Heart left ventricle (tissue), 13 donors: ENCODE measurements around the gene KCNH1.

Source experiments
- POLR2A ChIP-seq, 2 donors: fragments of 450-650 bp; IDR thresholded peaks; one replicate each; pipeline ENCODE4 v1.6.1; 2017; ENCODE audit warnings: antibody characterized with exemption in 2 of 2, mild to moderate bottlenecking in 2 of 2, moderate library complexity in 2 of 2
- TF ChIP-seq, protein P1 (sequence below), 12 donors: fragments of 200-600 bp; sonication (generic) in 4 of 12; IDR thresholded peaks; one replicate each; pipeline versions ENCODE4 v1.5.0 to v1.8.0; 2018 to 2022; ENCODE audit warnings: antibody characterized with exemption in 12 of 12, mild to moderate bottlenecking in 5 of 12
- donor health status: ischemic (EF 13 %, LVEDD 7.1; RV severe dilation, severe dysfunction).
- donor health status: DM: no; HTN: yes; CAD: no.
- donor health status: DM: no; HTN: no; CAD: no.
- donor health status: ischemic (EF 25% LVEDD 6.9; RV normal size, moderate dysfunction).
- donor health status: ischemic (EF 25% LVEDD 5.7; RV mildly dilated, moderate dysfunction).
- donor health status: ischemic (EF 35%, LVEDD 5.7; RV mildly dilated, moderate dysfunction).
- donor health status: nonischemic (EF 11% LVEDD 7.7; RV severe dilation, severe dysfunction).
- donor health status: DM: yes; HTN: yes; CAD: no.
- donor health status: PGD.
- donor health status: ischemic (EF 29% LVEDD 5.4; RV normal size, mild dysfunction).
- donor health status: nonischemic (EF 23%, LVEDD 6.1; RV moderate dilation, normal function).

DNA sequence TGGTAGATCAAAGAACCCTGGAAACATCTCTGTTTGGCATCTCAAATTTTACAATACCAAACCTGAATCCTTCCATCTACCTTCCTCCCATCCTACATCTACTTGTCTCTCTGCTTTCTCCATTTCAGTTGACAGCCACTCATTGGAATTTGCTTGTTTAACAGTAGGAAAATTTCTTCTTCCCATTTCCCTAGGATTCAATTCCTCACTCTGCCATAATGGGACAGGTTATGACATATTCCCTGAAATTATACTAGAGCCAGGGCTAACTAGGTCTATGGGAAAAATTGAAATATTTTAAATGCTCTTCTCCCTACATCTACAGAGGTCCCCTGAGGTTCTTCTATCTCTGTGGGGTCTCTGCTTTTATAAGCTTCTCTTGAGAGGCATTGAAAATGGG lies 257.7 kb downstream of the KCNH1 start:
- TF ChIP-seq, protein P1, sequence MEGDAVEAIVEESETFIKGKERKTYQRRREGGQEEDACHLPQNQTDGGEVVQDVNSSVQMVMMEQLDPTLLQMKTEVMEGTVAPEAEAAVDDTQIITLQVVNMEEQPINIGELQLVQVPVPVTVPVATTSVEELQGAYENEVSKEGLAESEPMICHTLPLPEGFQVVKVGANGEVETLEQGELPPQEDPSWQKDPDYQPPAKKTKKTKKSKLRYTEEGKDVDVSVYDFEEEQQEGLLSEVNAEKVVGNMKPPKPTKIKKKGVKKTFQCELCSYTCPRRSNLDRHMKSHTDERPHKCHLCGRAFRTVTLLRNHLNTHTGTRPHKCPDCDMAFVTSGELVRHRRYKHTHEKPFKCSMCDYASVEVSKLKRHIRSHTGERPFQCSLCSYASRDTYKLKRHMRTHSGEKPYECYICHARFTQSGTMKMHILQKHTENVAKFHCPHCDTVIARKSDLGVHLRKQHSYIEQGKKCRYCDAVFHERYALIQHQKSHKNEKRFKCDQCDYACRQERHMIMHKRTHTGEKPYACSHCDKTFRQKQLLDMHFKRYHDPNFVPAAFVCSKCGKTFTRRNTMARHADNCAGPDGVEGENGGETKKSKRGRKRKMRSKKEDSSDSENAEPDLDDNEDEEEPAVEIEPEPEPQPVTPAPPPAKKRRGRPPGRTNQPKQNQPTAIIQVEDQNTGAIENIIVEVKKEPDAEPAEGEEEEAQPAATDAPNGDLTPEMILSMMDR (IDR thresholded peaks at IDR 0.05) = no peak
- no peak for TF ChIP-seq POLR2A (IDR thresholded peaks at IDR 0.05)
